WTC11 (cell line): ENCODE measurements around the gene DNAJB2. TPM values are rescaled to one million over a fixed set of nuclear protein-coding genes. Genes with fewer than 3 reads are reported as not detected.

Source experiments
- ATAC-seq: fragments of 200-7000 bp; cut with Tn5 transposase; 2 replicates; pipeline ENCODE4 v1.10.0; 2021; ENCODE audit warnings: mild to moderate bottlenecking, moderate library complexity
- CTCF ChIA-PET: fragments of 300-600 bp; sonication (Branson Sonifier 250); formaldehyde crosslinking; loops from one replicate; lab custom pipeline; 2021; ENCODE audit warnings: antibody characterized with exemption; lab: Charles Lee
- POLR2A ChIA-PET: fragments of 350-600 bp; sonication (Branson Sonifier 250); formaldehyde crosslinking; loops from one replicate; lab custom pipeline; 2021; ENCODE audit warnings: antibody characterized with exemption; lab: Charles Lee
- DNase-seq: peaks from one replicate; pipeline ENCODE4 v3.0.0; 2021; ENCODE audit warnings: low spot score
- H3K27ac Mint-ChIP-seq: 2 replicates; pipeline ENCODE4 v1.8.0; 2021; ENCODE audit warnings: mixed read lengths
- H3K27me3 Mint-ChIP-seq: 2 replicates; pipeline ENCODE4 v1.8.0; 2021; ENCODE audit warnings: low read depth, mild to moderate bottlenecking, moderate library complexity, mixed read lengths
- H3K36me3 Mint-ChIP-seq: 2 replicates; pipeline ENCODE4 v1.8.0; 2021; ENCODE audit warnings: mixed read lengths
- H3K4me1 Mint-ChIP-seq: 2 replicates; pipeline ENCODE4 v1.8.0; 2022; ENCODE audit warnings: mixed read lengths
- H3K4me3 Mint-ChIP-seq: 2 replicates; pipeline ENCODE4 v1.8.0; 2021; ENCODE audit warnings: mild to moderate bottlenecking, moderate library complexity, mixed read lengths
- H3K9me3 Mint-ChIP-seq: 2 replicates; pipeline ENCODE4 v1.8.0; 2021; ENCODE audit warnings: mixed read lengths
- ATF1 ChIP-seq: sonication (generic); formaldehyde crosslinking; IDR thresholded peaks from 2 replicates; pipeline ENCODE4 v1.8.1; 2023; ENCODE audit warnings: mild to moderate bottlenecking, moderate library complexity, missing genetic modification reagents
- CDX4 ChIP-seq: fragments of 250-450 bp; sonication (Bioruptor Pico); IDR thresholded peaks from 2 replicates; pipeline ENCODE4 v1.9.0; 2021; ENCODE audit warnings: moderate library complexity, mild to moderate bottlenecking, inconsistent platforms, borderline replicate concordance
- E2F1 ChIP-seq: sonication (generic); formaldehyde crosslinking; IDR thresholded peaks from 2 replicates; pipeline ENCODE4 v1.8.0; 2022; ENCODE audit warnings: mild to moderate bottlenecking, missing genetic modification reagents
- OVOL2 ChIP-seq: fragments of 250-450 bp; sonication (Bioruptor Pico); IDR thresholded peaks from 2 replicates; pipeline ENCODE4 v1.9.0; 2021; ENCODE audit warnings: mild to moderate bottlenecking, borderline replicate concordance
- STAT6 ChIP-seq: sonication (generic); formaldehyde crosslinking; conservative IDR thresholded peaks from 2 replicates; pipeline ENCODE4 v1.8.1; 2023; ENCODE audit warnings: mild to moderate bottlenecking, low read depth, missing genetic modification reagents, moderate library complexity
- TEAD4 ChIP-seq: sonication (generic); formaldehyde crosslinking; IDR thresholded peaks from 2 replicates; pipeline ENCODE4 v1.8.0; 2022; ENCODE audit warnings: mild to moderate bottlenecking, missing genetic modification reagents
- ZBTB21 ChIP-seq: sonication (generic); formaldehyde crosslinking; IDR thresholded peaks from 2 replicates; pipeline ENCODE4 v1.8.1; 2023; ENCODE audit warnings: mild to moderate bottlenecking, missing genetic modification reagents, borderline replicate concordance
- ZMAT4 ChIP-seq: fragments of 250-450 bp; sonication (Bioruptor Pico); IDR thresholded peaks from 2 replicates; pipeline ENCODE4 v1.9.0; 2021; ENCODE audit warnings: mild to moderate bottlenecking
- ZNF423 ChIP-seq: fragments of 250-450 bp; sonication (Bioruptor Pico); IDR thresholded peaks from 2 replicates; pipeline ENCODE4 v2.1.2; 2022; ENCODE audit warnings: mild to moderate bottlenecking, moderate library complexity
- total RNA-seq: library from RNA; stranded (reverse); gene quantifications from 3 replicates; pipeline ENCODE4 v1.2.3, GENCODE V29; 2021
- TF ChIP-seq, protein P1 (sequence below): sonication (generic); formaldehyde crosslinking; IDR thresholded peaks from 2 replicates; pipeline ENCODE4 v1.8.1; 2022; ENCODE audit warnings: missing genetic modification reagents, borderline replicate concordance

DNAJB2 gene
- total RNA-seq, 1 experiment from 2014 or later = 36.1 TPM

DNA sequence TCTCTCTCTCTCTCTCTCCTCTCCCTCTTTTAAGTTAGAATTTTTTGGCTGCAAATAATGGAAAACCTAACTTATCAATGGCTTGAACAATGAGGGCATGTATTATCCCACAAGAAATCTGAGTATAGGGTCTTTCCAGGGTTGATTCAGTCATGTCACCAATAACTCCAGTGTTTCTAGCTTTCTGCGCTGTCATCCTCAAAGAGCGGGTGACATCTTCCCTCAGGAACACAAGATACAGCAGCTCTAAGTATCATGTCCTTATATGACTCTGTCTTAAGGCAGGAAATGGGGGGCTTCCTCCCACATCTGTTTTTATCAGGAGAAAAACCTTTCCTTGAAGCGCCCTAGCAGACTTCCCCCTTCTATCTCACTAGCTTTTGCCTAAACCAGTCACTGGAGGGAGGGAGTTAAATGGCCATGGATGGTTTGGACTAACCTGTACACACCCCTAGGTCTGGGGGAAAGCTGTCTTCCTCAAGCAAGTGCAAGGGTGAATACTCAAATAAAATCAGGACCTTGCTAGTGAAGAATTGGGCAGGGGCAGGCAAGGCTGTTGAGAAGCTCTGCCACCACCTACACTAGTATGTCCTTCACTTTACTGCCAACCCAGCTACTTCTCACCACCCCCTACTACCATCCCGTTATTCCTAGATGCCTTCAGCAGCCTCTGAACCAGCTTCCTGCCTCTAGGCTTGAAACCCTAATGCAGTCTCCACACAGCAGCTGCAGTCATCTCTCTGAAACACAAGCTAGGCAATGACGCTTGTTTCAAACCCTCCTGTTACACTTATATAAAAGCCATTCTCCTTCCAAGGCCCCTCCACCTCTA lies 17.9 kb upstream of the DNAJB2 start:
- no peak overlapping the region for H3K27ac Mint-ChIP-seq

GRCh38 chr2:219266232-219266631 lies 12.9 kb upstream of the DNAJB2 start:
- ATAC-seq = no peak
- CTCF ChIA-PET = interaction anchor here (0.8 to 2.5 kb wide), 4 partner anchors 8 to 33 kb away, joined by 3 to 13 read pairs (median 4); no protein-coding TSS in a partner anchor

More for the DNA sequence above, 17.9 kb upstream of the DNAJB2 start:
- Mint-ChIP-seq H3K4me3 (no peak overlapping the region), H3K9me3 (no peaks in the 10 kb centered on the region), H3K36me3 (no peaks in the 10 kb centered on the region), H3K4me1 (no peaks in the 10 kb centered on the region), H3K27me3 (peaks cover 56% of the 10 kb centered on the region)
- TF ChIP-seq CDX4 (CRISPR knock-in tag) = no peak
- no peak for TF ChIP-seq ZNF423 (CRISPR knock-in tag)
- no peak for TF ChIP-seq ZMAT4
- no peak for TF ChIP-seq STAT6 (CRISPR knock-in tag)
- TF ChIP-seq E2F1 = no peak
- TF ChIP-seq, protein P1, sequence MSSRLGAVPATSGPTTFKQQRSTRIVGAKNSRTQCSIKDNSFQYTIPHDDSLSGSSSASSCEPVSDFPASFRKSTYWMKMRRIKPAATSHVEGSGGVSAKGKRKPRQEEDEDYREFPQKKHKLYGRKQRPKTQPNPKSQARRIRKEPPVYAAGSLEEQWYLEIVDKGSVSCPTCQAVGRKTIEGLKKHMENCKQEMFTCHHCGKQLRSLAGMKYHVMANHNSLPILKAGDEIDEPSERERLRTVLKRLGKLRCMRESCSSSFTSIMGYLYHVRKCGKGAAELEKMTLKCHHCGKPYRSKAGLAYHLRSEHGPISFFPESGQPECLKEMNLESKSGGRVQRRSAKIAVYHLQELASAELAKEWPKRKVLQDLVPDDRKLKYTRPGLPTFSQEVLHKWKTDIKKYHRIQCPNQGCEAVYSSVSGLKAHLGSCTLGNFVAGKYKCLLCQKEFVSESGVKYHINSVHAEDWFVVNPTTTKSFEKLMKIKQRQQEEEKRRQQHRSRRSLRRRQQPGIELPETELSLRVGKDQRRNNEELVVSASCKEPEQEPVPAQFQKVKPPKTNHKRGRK (CRISPR knock-in tag) = no peak
- ATAC-seq = no peak
- DNase-seq = no peak
- ChIA-PET CTCF (interaction anchor here (0.9 to 1.9 kb wide), 6 partner anchors 12 to 231 kb away, joined by 3 to 12 read pairs (median 4); partner anchors contain the start of genes CNPPD1 and DNAJB2), POLR2A (interaction anchor here (0.5 kb wide), 1 partner anchor 31 kb away, joined by 3 read pairs; no protein-coding TSS in a partner anchor)

DNA sequence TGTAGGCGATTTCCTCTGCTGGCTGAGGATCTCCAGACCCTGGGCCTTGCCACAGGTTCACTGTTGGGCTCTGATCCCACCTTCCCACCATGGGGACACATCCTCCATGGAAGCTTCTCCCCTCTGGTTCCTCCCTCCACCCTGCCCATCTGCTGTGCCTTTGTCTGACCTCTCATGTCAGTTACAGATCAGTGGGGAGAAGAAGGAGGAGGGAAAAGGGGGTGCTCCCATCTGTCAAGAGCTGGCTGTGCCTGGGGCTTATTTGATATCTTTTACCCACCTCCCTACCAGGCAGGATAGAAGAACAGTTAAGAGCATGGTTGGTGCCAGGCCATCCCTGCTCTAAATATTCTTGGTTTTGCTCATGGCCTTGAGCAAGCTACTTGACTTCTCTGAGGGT lies 12.3 kb upstream of the DNAJB2 start:
- CTCF ChIA-PET = interaction anchor here (1.1 to 2.5 kb wide), 2 partner anchors 11 to 28 kb away, joined by 4 to 13 read pairs; no protein-coding TSS in a partner anchor
- Mint-ChIP-seq H3K9me3 (no peaks in the 10 kb centered on the region), H3K27me3 (peaks cover 47% of the 10 kb centered on the region), H3K27ac (no peak overlapping the region), H3K36me3 (no peaks in the 10 kb centered on the region), H3K4me3 (no peak overlapping the region), H3K4me1 (no peaks in the 10 kb centered on the region)
- DNase-seq (no peak), ATAC-seq (no peak)
- TF ChIP-seq ATF1 (CRISPR knock-in tag) (no peak), TEAD4 (CRISPR knock-in tag) (no peak), OVOL2 (CRISPR knock-in tag) (no peak)
- POLR2A ChIA-PET = no interaction called here

More at GRCh38 chr2:219266232-219266631, 12.9 kb upstream of the DNAJB2 start:
- no peaks in the 10 kb centered on the region for H3K9me3 Mint-ChIP-seq
- no peak overlapping the region for H3K4me3 Mint-ChIP-seq
- H3K27me3 Mint-ChIP-seq = peaks cover 48% of the 10 kb centered on the region
- POLR2A ChIA-PET = no interaction called here
- no peaks in the 10 kb centered on the region for H3K36me3 Mint-ChIP-seq
- TF ChIP-seq ZBTB21 (CRISPR knock-in tag) (no peak), OVOL2 (CRISPR knock-in tag) (no peak)
- H3K27ac Mint-ChIP-seq = no peak overlapping the region
- DNase-seq = no peak
- no peaks in the 10 kb centered on the region for H3K4me1 Mint-ChIP-seq
